Activated T-cell treated with anti-CD3 and anti-CD28 coated beads for 24 hours (primary cell): ENCODE results near the gene HCST.
"Not testable (repeated sequence)": the region's sequence is repeated elsewhere in the genome, so short reads cannot be mapped to it uniquely, and the experiment has no call there.

ENCODE experiments used
- DNase-seq: peaks from one replicate; pipeline ENCODE4 v3.0.0-alpha.2; 2020; ENCODE audit warnings: low read depth

Gene HCST

GRCh38 chr19:35904311-35905068, 2.2 kb downstream of the HCST start:
- no peak for DNase-seq

- DNase-seq: no peak
Measured at GRCh38 chr19:35905178-35905727, 2.9 kb downstream of the HCST start.

GRCh38 chr19:35907377-35907745, 5.0 kb downstream of the HCST start:
- no peak for DNase-seq

DNA sequence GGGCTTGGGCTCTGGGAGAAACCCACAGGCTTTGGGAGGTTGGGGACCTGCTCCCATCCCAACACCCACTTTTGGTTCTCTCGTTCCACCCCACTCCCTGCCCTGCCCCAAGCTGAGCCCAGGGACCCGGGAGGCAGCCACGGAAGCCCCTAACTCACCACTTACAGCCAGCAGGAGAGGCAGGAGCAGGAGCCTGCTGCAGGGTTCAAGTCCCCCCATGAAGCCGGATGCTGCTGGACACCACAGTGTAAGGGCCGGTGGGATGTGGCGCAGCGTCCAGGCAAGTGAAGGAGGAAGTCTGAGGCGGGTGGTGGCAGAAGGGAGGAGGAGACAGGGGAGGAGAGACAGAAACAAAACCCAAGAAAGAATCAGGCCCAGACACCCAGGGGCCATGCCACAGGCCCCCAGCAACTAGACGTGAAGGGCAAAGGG, 5.7 kb downstream of the HCST start, which contains the start of gene TYROBP:
TYROBP (minus strand) TSS at position 286 of the 432 bp plus-strand sequence; CDS start at position 219, 67 bp downstream.
- DNase-seq: no peak

- DNase-seq: no peak
Measured at GRCh38 chr19:35908973-35909683, 6.8 kb downstream of the HCST start.

GRCh38 chr19:35909684-35910035, 7.3 kb downstream of the HCST start:
- DNase-seq: no peak

GRCh38 chr19:35910355-35910754, 8.0 kb downstream of the HCST start:
- DNase-seq: not testable (repeated sequence)

DNA sequence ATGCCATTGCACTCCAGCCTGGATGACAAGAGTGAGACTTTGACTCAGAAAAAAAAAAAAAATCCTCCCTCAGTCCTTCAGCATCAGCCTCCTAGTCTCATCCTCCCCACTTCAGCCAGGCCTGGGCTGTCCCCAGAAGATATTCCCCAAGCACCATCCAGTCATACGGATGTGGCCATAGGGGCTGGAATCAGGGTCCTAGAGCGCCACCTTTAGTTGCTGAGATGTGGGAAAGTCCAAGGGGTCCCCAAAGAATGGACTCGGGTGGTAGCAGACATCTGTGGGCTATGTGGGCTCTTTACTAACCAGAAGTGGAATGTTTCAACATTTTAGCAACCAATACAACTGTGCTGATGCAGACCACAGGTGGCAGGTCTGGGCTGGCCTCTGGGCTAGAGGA, 8.8 kb downstream of the HCST start:
- no peak for DNase-seq

- no peak for DNase-seq
Measured at GRCh38 chr19:35911790-35912189, 9.5 kb downstream of the HCST start.

GRCh38 chr19:35913589-35913988, 11.3 kb downstream of the HCST start:
- DNase-seq: no peak

GRCh38 chr19:35915443-35915842, 13.1 kb downstream of the HCST start:
- no peak for DNase-seq

GRCh38 chr19:35919306-35919705, 17.0 kb downstream of the HCST start:
- no peak for DNase-seq

GRCh38 chr19:35921012-35921411, 18.7 kb downstream of the HCST start:
- no peak for DNase-seq

GRCh38 chr19:35925501-35925900, 23.2 kb downstream of the HCST start:
- no peak for DNase-seq

DNA sequence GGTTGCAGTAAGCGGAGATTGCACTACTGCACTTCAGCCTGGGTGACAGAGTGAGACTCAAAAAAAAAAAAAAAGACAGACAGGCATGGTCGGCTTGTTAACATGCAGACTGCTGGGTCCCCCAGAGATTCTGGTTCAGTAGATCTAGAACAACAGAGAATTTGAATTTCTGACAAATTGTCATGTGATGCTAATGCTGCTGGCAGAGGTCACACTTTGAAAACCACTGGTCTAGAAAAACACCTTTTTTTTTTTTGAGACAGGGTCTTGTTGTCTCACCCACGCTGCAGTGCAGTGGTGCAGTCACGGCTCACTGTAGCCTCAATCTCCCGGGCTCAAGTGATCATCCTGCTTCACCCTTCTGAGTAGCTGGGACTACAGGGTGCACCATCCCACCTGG, 26.2 kb downstream of the HCST start:
- DNase-seq: no peak

DNA sequence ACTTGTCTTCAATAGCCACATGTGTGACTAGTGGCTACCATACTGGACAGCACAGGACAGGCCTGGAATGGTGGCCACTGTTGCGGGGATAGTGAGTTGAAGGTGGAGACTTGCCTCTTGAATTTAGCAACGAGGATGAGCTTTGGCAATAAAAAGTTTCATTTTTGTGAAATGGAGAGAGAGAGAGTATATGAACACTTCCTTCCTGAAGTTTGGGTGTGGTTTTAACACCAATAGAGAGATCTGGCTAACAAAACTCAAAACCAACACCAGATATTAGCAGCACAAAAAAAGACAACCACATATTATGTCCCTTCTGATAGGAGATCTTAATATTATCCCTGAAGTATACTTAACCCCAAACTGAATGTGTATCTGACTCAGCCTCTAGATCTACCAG, 27.5 kb downstream of the HCST start:
- no peak for DNase-seq

GRCh38 chr19:35931161-35931873, 29.0 kb downstream of the HCST start:
- DNase-seq: peak; percentile 99

GRCh38 chr19:35931874-35932202, 29.5 kb downstream of the HCST start:
- DNase-seq: no peak

- no peak for DNase-seq
Measured at GRCh38 chr19:35932291-35932936, 30.1 kb downstream of the HCST start.

- DNase-seq: peak; percentile 45
Measured at GRCh38 chr19:35935911-35936737, 33.8 kb downstream of the HCST start, which contains the start of gene LRFN3. Gene LRFN3 (plus strand): TSS chr19:35936374. CDS start chr19:35939426, 3,052 bp downstream.

- no peak for DNase-seq
Measured at GRCh38 chr19:35936738-35937268, 34.5 kb downstream of the HCST start.
